Fibroblast of lung (primary cell): ENCODE data around the gene CHP2. TPM values are rescaled to one million over a fixed set of nuclear protein-coding genes. Genes with fewer than 3 reads are reported as not detected.

Experiments
- DNase-seq, 2 donors: peaks; one replicate each; pipeline versions ENCODE4 v3.0.0 to v3.0.0-alpha.2; 2010; ENCODE audit warnings: low read depth in 2 of 2
- H2AFZ ChIP-seq: 2 replicates; pipeline ENCODE4 v1.5.1; 2012; ENCODE audit warnings: low read length, control low read depth, inconsistent platforms
- H3K27ac ChIP-seq: 2 replicates; pipeline ENCODE4 v1.5.1; 2011; ENCODE audit warnings: low read length, control low read depth; ENCODE audit not compliant: insufficient read depth
- H3K27me3 ChIP-seq: 2 replicates; pipeline ENCODE4 v1.5.1; 2011; ENCODE audit warnings: mild to moderate bottlenecking, low read length; ENCODE audit not compliant: control insufficient read depth, insufficient read depth
- H3K36me3 ChIP-seq: 2 replicates; pipeline ENCODE4 v1.5.1; 2011; ENCODE audit warnings: low read length; ENCODE audit not compliant: control insufficient read depth, insufficient read depth
- H3K4me1 ChIP-seq: 2 replicates; pipeline ENCODE4 v1.5.1; 2011; ENCODE audit warnings: low read length; ENCODE audit not compliant: control insufficient read depth, insufficient read depth; ENCODE audit errors: extremely low read depth
- H3K4me2 ChIP-seq: 2 replicates; pipeline ENCODE4 v1.5.1; 2011; ENCODE audit warnings: low read length, control low read depth; ENCODE audit not compliant: insufficient read depth; ENCODE audit errors: extremely low read depth
- H3K4me3 ChIP-seq, 4 experiments: fragments of 200-600 bp in 1 of 4; sonication (generic) in 1 of 4; replicated peaks in 1 of 4; 2 replicates each; pipeline ENCODE4 v1.5.1; 2011 to 2016; ENCODE audit warnings: low read length in 4 of 4, low read depth in 3 of 4, mild to moderate bottlenecking in 3 of 4, control low read depth in 2 of 4, inconsistent platforms in 1 of 4, mixed read lengths in 1 of 4; ENCODE audit not compliant: insufficient read depth in 1 of 4; ENCODE audit errors: control extremely low read depth in 1 of 4
- H3K79me2 ChIP-seq: 2 replicates; pipeline ENCODE4 v1.5.1; 2012; ENCODE audit warnings: mild to moderate bottlenecking, low read length, inconsistent platforms; ENCODE audit not compliant: control insufficient read depth, insufficient read depth
- H3K9ac ChIP-seq: 2 replicates; pipeline ENCODE4 v1.5.1; 2011; ENCODE audit warnings: mild to moderate bottlenecking, low read length, control low read depth; ENCODE audit not compliant: insufficient read depth
- H3K9me3 ChIP-seq: 2 replicates; pipeline ENCODE4 v1.5.1; 2012; ENCODE audit warnings: low read depth, low read length; ENCODE audit not compliant: control insufficient read depth, insufficient read depth
- H4K20me1 ChIP-seq: 2 replicates; pipeline ENCODE4 v1.5.1; 2011; ENCODE audit warnings: low read length; ENCODE audit not compliant: control insufficient read depth, insufficient read depth; ENCODE audit errors: extremely low read depth
- CTCF ChIP-seq, 2 donors: IDR thresholded peaks in 1 of 2; conservative IDR thresholded peaks in 1 of 2; 1 replicate in 1 of 2; 2 replicates in 1 of 2; pipeline ENCODE4 v1.5.1; 2011 to 2012; ENCODE audit warnings: low read length in 2 of 2, control low read depth in 1 of 2, inconsistent platforms in 1 of 2, low read depth in 1 of 2, mild to moderate bottlenecking in 1 of 2
- EZH2 ChIP-seq: IDR thresholded peaks from 2 replicates; pipeline ENCODE4 v1.5.1; 2012; ENCODE audit warnings: low read length, control low read depth, mild to moderate bottlenecking; ENCODE audit errors: missing control alignments
- polyA plus RNA-seq, 2 donors: library from polyadenylated mRNA; depleted of rRNA in 1 of 2; stranded (reverse) in 1 of 2; unstranded in 1 of 2; fragments of >200 nt; gene quantifications; 2 replicates each; pipeline ENCODE4 v1.2.1, GENCODE V29; 2011 to 2012; ENCODE audit warnings: missing spikeins in 1 of 2
- total RNA-seq: library from RNA; depleted of rRNA; stranded (reverse); fragments of >200 nt; gene quantifications from 2 replicates; pipeline ENCODE4 v1.2.1, GENCODE V29; 2014

Gene CHP2
- total and polyA plus RNA-seq, 2 donors (not counting 1 experiment from before 2014, with no cell fraction given) = not detected

- Histone ChIP-seq H4K20me1 (no peaks in the 10 kb centered on the region), H3K27ac (no peak overlapping the region), H2AFZ (no peak overlapping the region), H3K4me2 (no peak overlapping the region), H3K9ac (no peak overlapping the region), H3K36me3 (no peaks in the 10 kb centered on the region), H3K27me3 (no peaks in the 10 kb centered on the region), H3K9me3 (no peaks in the 10 kb centered on the region), H3K4me3 (no peak overlapping the region), H3K4me1 (no peaks in the 10 kb centered on the region), H3K79me2 (no peaks in the 10 kb centered on the region)
- no peak for DNase-seq
- TF ChIP-seq CTCF (conservative IDR thresholded peaks at IDR 0.05 in 1 of 2, IDR thresholded peaks at IDR 0.05 in 1 of 2; ENCODE audit: low read depth in 1 of 2, low read length in 2 of 2) (no peak), EZH2 (no peak)
Measured at GRCh38 chr16:23771027-23771426, 16.2 kb downstream of the CHP2 start.

- DNase-seq = no peak
- Histone ChIP-seq H4K20me1 (no peaks in the 10 kb centered on the region), H3K9me3 (no peaks in the 10 kb centered on the region), H3K9ac (no peak overlapping the region), H2AFZ (no peak overlapping the region), H3K79me2 (no peaks in the 10 kb centered on the region), H3K27me3 (no peaks in the 10 kb centered on the region), H3K4me1 (no peaks in the 10 kb centered on the region), H3K27ac (no peak overlapping the region), H3K4me2 (no peak overlapping the region), H3K36me3 (no peaks in the 10 kb centered on the region), H3K4me3 (no peak overlapping the region)
- no peak for TF ChIP-seq CTCF (conservative IDR thresholded peaks at IDR 0.05 in 1 of 2, IDR thresholded peaks at IDR 0.05 in 1 of 2; ENCODE audit: low read depth in 1 of 2, low read length in 2 of 2)
- no peak for TF ChIP-seq EZH2
Measured at GRCh38 chr16:23771642-23772041, 16.8 kb downstream of the CHP2 start.

- Histone ChIP-seq H3K9ac (no peak overlapping the region), H2AFZ (no peak overlapping the region), H3K4me1 (no peaks in the 10 kb centered on the region), H3K36me3 (no peaks in the 10 kb centered on the region), H3K27ac (no peak overlapping the region), H3K79me2 (no peaks in the 10 kb centered on the region), H4K20me1 (no peaks in the 10 kb centered on the region), H3K4me2 (no peak overlapping the region), H3K4me3 (no peak overlapping the region), H3K27me3 (no peaks in the 10 kb centered on the region), H3K9me3 (no peaks in the 10 kb centered on the region)
- no peak for TF ChIP-seq CTCF (conservative IDR thresholded peaks at IDR 0.05 in 1 of 2, IDR thresholded peaks at IDR 0.05 in 1 of 2; ENCODE audit: low read depth in 1 of 2, low read length in 2 of 2)
- TF ChIP-seq EZH2 = no peak
- DNase-seq = no peak
Measured at GRCh38 chr16:23773339-23773738, 18.5 kb downstream of the CHP2 start.
